GM21390 (cell line): ENCODE results near the gene SAMSN1.

ENCODE experiments used
- ATAC-seq: cut with Tn5 transposase; IDR thresholded peaks from one replicate; pipeline ENCODE4 v1.9.1; 2021; ENCODE audit not compliant: unreplicated experiment

The SAMSN1 gene

GRCh38 chr21:14545906-14546480 lies at the start of gene SAMSN1:
Gene SAMSN1 (minus strand): TSS chr21:14546315. CDS start chr21:14546261, 54 bp downstream.
- peak; percentile 79 for ATAC-seq

- no peak for ATAC-seq
Measured at GRCh38 chr21:14595449-14595848, 49.3 kb upstream of the SAMSN1 start.

- ATAC-seq = no peak
Measured at GRCh38 chr21:14594967-14595366, 48.9 kb upstream of the SAMSN1 start.

GRCh38 chr21:14593230-14593629 lies 47.1 kb upstream of the SAMSN1 start:
- no peak for ATAC-seq

- no peak for ATAC-seq
Measured at GRCh38 chr21:14592296-14593000, 46.3 kb upstream of the SAMSN1 start.

GRCh38 chr21:14591882-14592281 lies 45.8 kb upstream of the SAMSN1 start:
- ATAC-seq = no peak

GRCh38 chr21:14591377-14591776 lies 45.3 kb upstream of the SAMSN1 start:
- no peak for ATAC-seq

GRCh38 chr21:14589855-14590563 lies 43.9 kb upstream of the SAMSN1 start:
- ATAC-seq = peak; percentile 78

- no peak for ATAC-seq
Measured at GRCh38 chr21:14587266-14587665, 41.2 kb upstream of the SAMSN1 start.

GRCh38 chr21:14585122-14585521 lies 39.0 kb upstream of the SAMSN1 start:
- ATAC-seq = no peak

- no peak for ATAC-seq
Measured at GRCh38 chr21:14584357-14585095, 38.4 kb upstream of the SAMSN1 start.

- ATAC-seq = no peak
Measured at GRCh38 chr21:14583629-14584255, 37.6 kb upstream of the SAMSN1 start.

- ATAC-seq = no peak
Measured at GRCh38 chr21:14582934-14583628, 37.0 kb upstream of the SAMSN1 start.

GRCh38 chr21:14581902-14582457 lies 35.9 kb upstream of the SAMSN1 start:
- ATAC-seq = no peak

- ATAC-seq = no peak
Measured at GRCh38 chr21:14573244-14573643, 27.1 kb upstream of the SAMSN1 start.

- no peak for ATAC-seq
Measured at GRCh38 chr21:14572204-14572780, 26.2 kb upstream of the SAMSN1 start.

GRCh38 chr21:14569868-14570267 lies 23.8 kb upstream of the SAMSN1 start:
- no peak for ATAC-seq

GRCh38 chr21:14569026-14569621 lies 23.0 kb upstream of the SAMSN1 start:
- no peak for ATAC-seq
